OCI-LY7 (cell line): ENCODE measurements around the gene THUMPD2. TPM values are rescaled to one million over a fixed set of nuclear protein-coding genes. Genes with fewer than 3 reads are reported as not detected.

ENCODE experiments used
- BruUV-seq: library from RNA; stranded (reverse); fragments of 400-500 nt; replicated peaks from 2 replicates; lab custom pipeline; 2021; lab: Mats Ljungman, UMichigan
- CTCF ChIA-PET: fragments of 300-600 bp; sonication (Branson Sonifier 250); formaldehyde crosslinking; loops from one replicate; lab custom pipeline; 2022; ENCODE audit warnings: antibody characterized with exemption; ENCODE audit not compliant: unreplicated experiment; lab: Charles Lee
- POLR2A ChIA-PET: fragments of 300-600 bp; sonication (Branson Sonifier 250); formaldehyde crosslinking; loops from one replicate; lab custom pipeline; 2022; ENCODE audit warnings: antibody characterized with exemption; lab: Charles Lee
- DNase-seq: peaks from one replicate; pipeline ENCODE4 v3.0.0-alpha.2; 2015; ENCODE audit warnings: low spot score
- H2AFZ ChIP-seq: fragments of 200-600 bp; sonication (generic), shearing (Covaris generic); 2 replicates; pipeline ENCODE4 v1.6.1; 2014; ENCODE audit warnings: mild to moderate bottlenecking, antibody characterized with exemption, low read length, moderate library complexity
- H3K27ac ChIP-seq: fragments of 200-600 bp; sonication (generic); 2 replicates; pipeline ENCODE4 v1.5.1; 2014; ENCODE audit warnings: mixed run types, low read depth, mild to moderate bottlenecking, moderate library complexity, low read length, inconsistent platforms; ENCODE audit not compliant: poor library complexity, severe bottlenecking
- H3K36me3 ChIP-seq: fragments of 200-600 bp; sonication (generic); 2 replicates; pipeline ENCODE4 v1.6.1; 2014; ENCODE audit warnings: mild to moderate bottlenecking, antibody characterized with exemption, low read length, moderate library complexity, mixed read lengths; ENCODE audit not compliant: insufficient read depth
- H3K4me1 ChIP-seq: fragments of 200-600 bp; sonication (generic); 2 replicates; pipeline ENCODE4 v1.5.1; 2014; ENCODE audit warnings: mild to moderate bottlenecking, low read length; ENCODE audit not compliant: insufficient read depth, poor library complexity, severe bottlenecking
- H3K4me2 ChIP-seq: fragments of 200-600 bp; sonication (generic); 2 replicates; pipeline ENCODE4 v1.6.1; 2014; ENCODE audit warnings: mild to moderate bottlenecking, low read length
- H3K4me3 ChIP-seq: fragments of 200-600 bp; sonication (generic); 2 replicates; pipeline ENCODE4 v1.5.1; 2014; ENCODE audit warnings: mild to moderate bottlenecking, low read depth, low read length; ENCODE audit not compliant: poor library complexity, severe bottlenecking
- H3K79me2 ChIP-seq: fragments of 200-600 bp; sonication (generic); 2 replicates; pipeline ENCODE4 v1.6.1; 2016; ENCODE audit warnings: low read depth, mild to moderate bottlenecking, low read length, moderate library complexity, mixed read lengths; ENCODE audit not compliant: insufficient read depth
- H3K9me2 ChIP-seq: fragments of 200-600 bp; sonication (generic); 2 replicates; pipeline ENCODE4 v1.6.1; 2016; ENCODE audit warnings: mild to moderate bottlenecking, low read length, mixed read lengths; ENCODE audit not compliant: insufficient read depth
- H3K9me3 ChIP-seq: fragments of 200-600 bp; sonication (generic); 2 replicates; pipeline ENCODE4 v1.6.1; 2014; ENCODE audit warnings: mild to moderate bottlenecking, mixed run types, low read length, mixed read lengths
- H4K20me1 ChIP-seq: fragments of 200-600 bp; sonication (generic); 2 replicates; pipeline ENCODE4 v1.6.1; 2014; ENCODE audit warnings: mild to moderate bottlenecking, antibody characterized with exemption, low read length, moderate library complexity, mixed read lengths; ENCODE audit not compliant: insufficient read depth
- CTCF ChIP-seq: fragments of 200-600 bp; sonication (generic); conservative IDR thresholded peaks from 2 replicates; pipeline ENCODE4 v1.5.1; 2014; ENCODE audit warnings: mild to moderate bottlenecking, antibody characterized with exemption, low read length, moderate library complexity, mixed read lengths
- EZH2phosphoT487 ChIP-seq: fragments of 200-600 bp; sonication (generic); IDR thresholded peaks from 2 replicates; pipeline ENCODE4 v1.6.1; 2018; ENCODE audit warnings: low read depth, borderline replicate concordance, mild to moderate bottlenecking, mixed run types, antibody characterized with exemption, low read length, moderate library complexity, mixed read lengths
- intact Hi-C: fragments of 100-400 bp; cut with micrococcal nuclease; formaldehyde crosslinking; loops from one replicate; pipeline ENCODE4 v1.10.0; 2022; ENCODE audit not compliant: unreplicated experiment
- total RNA-seq, 2 experiments: library from RNA; depleted of rRNA in 1 of 2; stranded (reverse); fragments of >200 nt in 1 of 2; shearing (Covaris generic) in 1 of 2; gene quantifications; 2 replicates each; pipeline ENCODE4 v1.2.3, GENCODE V29; 2014 to 2022

The THUMPD2 gene
- total RNA-seq, 2 experiments from 2014 or later: 18.3 to 24.6 TPM

- no peak overlapping the region for H3K4me2 ChIP-seq
- H3K4me3 ChIP-seq: no peak overlapping the region
- H3K79me2 ChIP-seq: no peaks in the 10 kb centered on the region
- DNase-seq: no peak
- intact Hi-C loops: no loop called here
- no peaks in the 10 kb centered on the region for H3K4me1 ChIP-seq
- H4K20me1 ChIP-seq: no peaks in the 10 kb centered on the region
- POLR2A ChIA-PET: interaction anchor here (1.1 kb wide), 1 partner anchor 10 kb away, joined by 4 read pairs; no protein-coding TSS in a partner anchor
- H2AFZ ChIP-seq: no peak overlapping the region
- no TSS peak for BruUV-seq
- H3K27ac ChIP-seq: no peak overlapping the region
- H3K9me2 ChIP-seq: no peaks in the 10 kb centered on the region
- no peaks in the 10 kb centered on the region for H3K9me3 ChIP-seq
- no peaks in the 10 kb centered on the region for H3K36me3 ChIP-seq
- TF ChIP-seq CTCF (no peak), EZH2phosphoT487 (no peak)
- CTCF ChIA-PET: no interaction called here
Observed at GRCh38 chr2:39715822-39716221, 63.2 kb downstream of the THUMPD2 start.

- ChIA-PET CTCF (no interaction called here), POLR2A (interaction anchor here (1.0 to 1.1 kb wide), 2 partner anchors 9 to 10 kb away, joined by 3 to 4 read pairs; no protein-coding TSS in a partner anchor)
- H3K27ac ChIP-seq: no peak overlapping the region
- no peaks in the 10 kb centered on the region for H3K36me3 ChIP-seq
- H3K4me1 ChIP-seq: no peaks in the 10 kb centered on the region
- H2AFZ ChIP-seq: no peak overlapping the region
- no peaks in the 10 kb centered on the region for H3K9me2 ChIP-seq
- no peaks in the 10 kb centered on the region for H3K9me3 ChIP-seq
- no peaks in the 10 kb centered on the region for H3K79me2 ChIP-seq
- intact Hi-C loops: no loop called here
- H3K4me2 ChIP-seq: no peak overlapping the region
- no peak overlapping the region for H3K4me3 ChIP-seq
- DNase-seq: no peak
- BruUV-seq: no TSS peak
- no peaks in the 10 kb centered on the region for H4K20me1 ChIP-seq
- TF ChIP-seq EZH2phosphoT487 (no peak), CTCF (no peak)
Observed at GRCh38 chr2:39715095-39715494, 64.0 kb downstream of the THUMPD2 start.

- no peaks in the 10 kb centered on the region for H3K36me3 ChIP-seq
- no peak overlapping the region for H3K27ac ChIP-seq
- DNase-seq: no peak
- intact Hi-C loops: no loop called here
- no peak overlapping the region for H3K4me3 ChIP-seq
- no peaks in the 10 kb centered on the region for H3K4me1 ChIP-seq
- H3K9me2 ChIP-seq: no peaks in the 10 kb centered on the region
- BruUV-seq: no TSS peak
- H3K79me2 ChIP-seq: no peaks in the 10 kb centered on the region
- H2AFZ ChIP-seq: no peak overlapping the region
- POLR2A ChIA-PET: no interaction called here
- no peaks in the 10 kb centered on the region for H4K20me1 ChIP-seq
- CTCF ChIA-PET: no interaction called here
- TF ChIP-seq EZH2phosphoT487: no peak
- TF ChIP-seq CTCF: no peak
- H3K4me2 ChIP-seq: no peak overlapping the region
- H3K9me3 ChIP-seq: no peaks in the 10 kb centered on the region
Observed at GRCh38 chr2:39712953-39713352, 66.1 kb downstream of the THUMPD2 start.
